Fibroblast of skin of right biceps (primary cell): ENCODE measurements around the gene SRMS.
"Not testable (repeated sequence)": the region's sequence is repeated elsewhere in the genome, so short reads cannot be mapped to it uniquely, and the experiment has no call there.

Experiments
- DNase-seq: peaks from one replicate; pipeline ENCODE4 v3.0.0-alpha.2; 2013

The SRMS gene

GRCh38 chr20:63578224-63579016 is 30.9 kb upstream of the SRMS start:
- no peak for DNase-seq

GRCh38 chr20:63577317-63577894 is 29.9 kb upstream of the SRMS start:
- DNase-seq: no peak

- DNase-seq: no peak
Measured at GRCh38 chr20:63576311-63576710, 28.8 kb upstream of the SRMS start.

- no peak for DNase-seq
Measured at GRCh38 chr20:63574829-63575743, 27.5 kb upstream of the SRMS start.

GRCh38 chr20:63574156-63574828 is 26.7 kb upstream of the SRMS start, which contains the start of gene HELZ2:
HELZ2 (minus strand) TSS chr20:63574239; CDS start chr20:63572385, 1,854 bp downstream.
- DNase-seq: peak; percentile 70

- DNase-seq: no peak
Measured at GRCh38 chr20:63573647-63574131, 26.1 kb upstream of the SRMS start.

- DNase-seq: no peak
Measured at GRCh38 chr20:63572788-63573646, 25.5 kb upstream of the SRMS start.

- DNase-seq: no peak
Measured at GRCh38 chr20:63572071-63572787, 24.7 kb upstream of the SRMS start.

GRCh38 chr20:63571087-63571478 is 23.5 kb upstream of the SRMS start:
- DNase-seq: not testable (repeated sequence)

GRCh38 chr20:63570281-63571086 is 22.9 kb upstream of the SRMS start:
- no peak for DNase-seq

GRCh38 chr20:63568986-63569949 is 21.7 kb upstream of the SRMS start:
- no peak for DNase-seq

- DNase-seq: no peak
Measured at GRCh38 chr20:63568170-63568981, 20.8 kb upstream of the SRMS start.

GRCh38 chr20:63567386-63568169 is 20.0 kb upstream of the SRMS start:
- no peak for DNase-seq

- no peak for DNase-seq
Measured at GRCh38 chr20:63567136-63567385, 19.5 kb upstream of the SRMS start.

- no peak for DNase-seq
Measured at GRCh38 chr20:63566395-63567135, 19.0 kb upstream of the SRMS start.

- DNase-seq: no peak
Measured at GRCh38 chr20:63565699-63566335, 18.3 kb upstream of the SRMS start.
